ENCODE data around the gene RAB26.
"Not testable (repeated sequence)": the region's sequence is repeated elsewhere in the genome, so short reads cannot be mapped to it uniquely, and the experiment has no call there.

RAB26 gene

GRCh38 chr16:2109872-2110271 lies 38.6 kb upstream of the RAB26 start:
- H3K4me3 ChIP-seq (ENCODE audit: low read depth, low read length); in situ Hi-C loops (cut with HindIII; ENCODE audit: low pct_ligation_motif_present, low sequenced_read_pairs); H3K27me3 ChIP-seq (replicated peaks); DNase-seq; H3K27ac ChIP-seq: not testable (repeated sequence)
- H3K36me3 ChIP-seq (replicated peaks) = peaks cover 53% of the 10 kb centered on the region

DNA sequence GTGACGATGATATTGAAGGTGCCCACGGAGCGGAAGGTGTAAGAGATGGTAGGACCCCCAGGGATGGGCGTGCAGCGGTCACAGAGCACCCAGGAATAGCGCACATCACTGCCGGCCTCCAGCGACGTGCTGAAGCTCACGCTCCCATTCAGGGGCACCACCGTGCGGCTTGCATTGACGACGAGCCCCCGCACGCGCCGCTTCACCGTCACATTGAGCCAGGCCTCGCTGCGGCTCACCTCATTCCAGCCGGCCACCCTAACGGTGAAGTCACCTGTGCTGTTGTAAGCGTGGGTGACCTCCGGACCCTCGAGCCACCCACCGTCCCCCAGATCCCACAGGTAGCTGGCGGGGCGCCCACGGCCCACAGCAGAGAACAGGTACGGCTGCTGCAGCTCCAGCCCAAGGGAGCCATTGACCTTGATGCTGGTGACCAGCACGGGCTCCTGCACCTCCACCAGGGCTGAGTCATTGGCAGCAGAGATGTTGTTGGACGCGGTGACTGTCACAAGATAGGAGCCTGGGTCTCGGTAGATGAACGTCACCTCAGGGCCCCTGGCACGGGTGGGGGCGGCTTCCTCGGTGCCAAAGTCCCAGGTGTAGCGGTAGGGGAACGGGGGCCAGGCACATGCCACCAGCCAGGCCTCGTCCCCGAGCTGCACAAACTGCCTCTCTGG lies 38.0 kb upstream of the RAB26 start:
- in situ Hi-C loops (cut with HindIII; ENCODE audit: low pct_ligation_motif_present, low sequenced_read_pairs); H3K4me3 ChIP-seq (ENCODE audit: low read depth, low read length); DNase-seq; H3K27me3 ChIP-seq (replicated peaks); H3K27ac ChIP-seq: not testable (repeated sequence)
- peaks cover 52% of the 10 kb centered on the region for H3K36me3 ChIP-seq (replicated peaks)

- H3K27me3 ChIP-seq (replicated peaks); H3K4me3 ChIP-seq (ENCODE audit: low read depth, low read length); DNase-seq; H3K27ac ChIP-seq; in situ Hi-C loops (cut with HindIII; ENCODE audit: low pct_ligation_motif_present, low sequenced_read_pairs): not testable (repeated sequence)
- peaks cover 48% of the 10 kb centered on the region for H3K36me3 ChIP-seq (replicated peaks)
Measured at GRCh38 chr16:2111009-2111353, 37.4 kb upstream of the RAB26 start.

DNA sequence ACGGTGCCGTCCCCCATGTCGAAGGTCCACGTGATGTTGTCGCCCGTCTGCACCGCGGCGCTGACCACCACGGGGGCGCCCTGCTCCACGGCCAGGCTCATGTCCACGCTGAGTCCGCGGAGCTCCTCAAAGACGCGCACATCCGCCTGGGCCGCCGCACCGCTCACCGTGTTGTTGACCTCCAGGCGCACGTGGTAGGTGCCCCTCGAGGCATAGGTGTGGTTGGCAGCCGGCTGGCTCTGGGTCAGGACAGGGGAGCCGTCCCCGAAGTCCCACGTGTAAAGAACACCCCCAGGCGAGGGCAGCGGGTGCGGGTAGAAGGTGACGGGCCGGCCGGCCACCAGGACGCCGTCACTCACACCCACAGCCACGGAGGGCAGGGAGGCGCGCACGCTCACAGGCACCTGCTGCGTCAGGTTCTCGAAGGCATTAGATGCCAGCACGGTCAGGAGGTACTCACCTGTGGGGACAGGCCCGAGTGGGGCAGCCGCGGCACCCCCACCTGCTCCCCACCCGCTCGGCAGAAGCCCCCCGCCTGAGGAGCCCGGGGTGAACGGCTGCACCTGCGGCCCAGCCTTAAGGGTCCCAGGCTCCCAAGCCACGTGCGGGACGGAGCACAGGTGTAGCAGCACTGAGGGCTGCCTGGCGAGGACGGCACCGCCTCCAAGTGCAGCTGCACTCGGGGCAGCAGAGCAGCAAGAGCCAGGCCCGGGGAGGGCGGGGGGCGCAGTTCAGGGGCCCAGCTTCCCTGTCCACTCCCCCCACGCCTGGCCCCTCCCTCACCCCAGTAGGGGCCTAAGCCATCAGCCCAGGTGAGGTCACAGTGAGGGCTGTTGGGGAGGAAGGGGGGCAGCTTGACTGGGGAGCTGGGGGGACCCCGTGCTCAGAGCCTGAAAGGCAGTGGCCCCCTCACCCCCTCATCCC lies 36.8 kb upstream of the RAB26 start:
- H3K4me3 ChIP-seq (ENCODE audit: low read depth, low read length); H3K27me3 ChIP-seq (replicated peaks); DNase-seq; in situ Hi-C loops (cut with HindIII; ENCODE audit: low pct_ligation_motif_present, low sequenced_read_pairs); H3K27ac ChIP-seq: not testable (repeated sequence)
- peaks cover 48% of the 10 kb centered on the region for H3K36me3 ChIP-seq (replicated peaks)

GRCh38 chr16:2112539-2113106 lies 35.8 kb upstream of the RAB26 start:
- H3K4me3 ChIP-seq (ENCODE audit: low read depth, low read length); H3K27me3 ChIP-seq (replicated peaks); in situ Hi-C loops (cut with HindIII; ENCODE audit: low pct_ligation_motif_present, low sequenced_read_pairs); H3K27ac ChIP-seq; DNase-seq: not testable (repeated sequence)
- H3K36me3 ChIP-seq (replicated peaks) = peaks cover 46% of the 10 kb centered on the region

- H3K4me3 ChIP-seq (ENCODE audit: low read depth, low read length); H3K27ac ChIP-seq; DNase-seq; H3K27me3 ChIP-seq (replicated peaks); in situ Hi-C loops (cut with HindIII; ENCODE audit: low pct_ligation_motif_present, low sequenced_read_pairs): not testable (repeated sequence)
- peaks cover 32% of the 10 kb centered on the region for H3K36me3 ChIP-seq (replicated peaks)
Measured at GRCh38 chr16:2114225-2114624, 34.2 kb upstream of the RAB26 start.

- DNase-seq; in situ Hi-C loops (cut with HindIII; ENCODE audit: low pct_ligation_motif_present, low sequenced_read_pairs); H3K27me3 ChIP-seq (replicated peaks); H3K27ac ChIP-seq; H3K4me3 ChIP-seq (ENCODE audit: low read depth, low read length): not testable (repeated sequence)
- peaks cover 27% of the 10 kb centered on the region for H3K36me3 ChIP-seq (replicated peaks)
Measured at GRCh38 chr16:2114885-2115590, 33.4 kb upstream of the RAB26 start.

DNA sequence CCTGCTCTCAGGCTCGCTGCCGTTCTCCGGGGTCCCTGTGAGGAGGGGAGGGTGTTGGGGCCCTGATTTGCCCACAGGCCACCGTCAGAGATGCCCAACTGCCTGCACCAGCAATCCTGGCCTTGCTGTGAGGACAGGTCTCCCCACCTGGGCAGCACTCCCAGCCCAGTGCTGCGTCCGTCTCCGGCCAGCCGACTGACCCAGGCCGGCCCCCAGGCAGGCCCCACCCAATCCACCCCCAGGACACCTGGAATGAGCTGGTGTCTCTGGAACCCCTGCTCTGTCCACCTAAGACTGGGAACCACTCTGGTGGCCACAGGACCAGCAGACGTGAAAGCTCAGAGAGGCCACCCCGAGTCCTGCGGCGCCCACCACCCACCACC lies 32.8 kb upstream of the RAB26 start:
- Histone ChIP-seq H3K27ac (no peak overlapping the region), H3K27me3 (replicated peaks) (no peaks in the 10 kb centered on the region), H3K4me3 (ENCODE audit: low read depth, low read length) (no peak overlapping the region), H3K36me3 (replicated peaks) (peaks cover 23% of the 10 kb centered on the region)
- DNase-seq = no peak
- in situ Hi-C loops (cut with HindIII; ENCODE audit: low pct_ligation_motif_present, low sequenced_read_pairs) = no loop called here
- TF ChIP-seq, protein P1, sequence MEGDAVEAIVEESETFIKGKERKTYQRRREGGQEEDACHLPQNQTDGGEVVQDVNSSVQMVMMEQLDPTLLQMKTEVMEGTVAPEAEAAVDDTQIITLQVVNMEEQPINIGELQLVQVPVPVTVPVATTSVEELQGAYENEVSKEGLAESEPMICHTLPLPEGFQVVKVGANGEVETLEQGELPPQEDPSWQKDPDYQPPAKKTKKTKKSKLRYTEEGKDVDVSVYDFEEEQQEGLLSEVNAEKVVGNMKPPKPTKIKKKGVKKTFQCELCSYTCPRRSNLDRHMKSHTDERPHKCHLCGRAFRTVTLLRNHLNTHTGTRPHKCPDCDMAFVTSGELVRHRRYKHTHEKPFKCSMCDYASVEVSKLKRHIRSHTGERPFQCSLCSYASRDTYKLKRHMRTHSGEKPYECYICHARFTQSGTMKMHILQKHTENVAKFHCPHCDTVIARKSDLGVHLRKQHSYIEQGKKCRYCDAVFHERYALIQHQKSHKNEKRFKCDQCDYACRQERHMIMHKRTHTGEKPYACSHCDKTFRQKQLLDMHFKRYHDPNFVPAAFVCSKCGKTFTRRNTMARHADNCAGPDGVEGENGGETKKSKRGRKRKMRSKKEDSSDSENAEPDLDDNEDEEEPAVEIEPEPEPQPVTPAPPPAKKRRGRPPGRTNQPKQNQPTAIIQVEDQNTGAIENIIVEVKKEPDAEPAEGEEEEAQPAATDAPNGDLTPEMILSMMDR (IDR thresholded peaks at IDR 0.05; ENCODE audit: low read depth, low read length, missing control alignments) = no peak

GRCh38 chr16:2116428-2116827 lies 32.0 kb upstream of the RAB26 start:
- H3K36me3 ChIP-seq (replicated peaks) = peaks cover 17% of the 10 kb centered on the region

DNA sequence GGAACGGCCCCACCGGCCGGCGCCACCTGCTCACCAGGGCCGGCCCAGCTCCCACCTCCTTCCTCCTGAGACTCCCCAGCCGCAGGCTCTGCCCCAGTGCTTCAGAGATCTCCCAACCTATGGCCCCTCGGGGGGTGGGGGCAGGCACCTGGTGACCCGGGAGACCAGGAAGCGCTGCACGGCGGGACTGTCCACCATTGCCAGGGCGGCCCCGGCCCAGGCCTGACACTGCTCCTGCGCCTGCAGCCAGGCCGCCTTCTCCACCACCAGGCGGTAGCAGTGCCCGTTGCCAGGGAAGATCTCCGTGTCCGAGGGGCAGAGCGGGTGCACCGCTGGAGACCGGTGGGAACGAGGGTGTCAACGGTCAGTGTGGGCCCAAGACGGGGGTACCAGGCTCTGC lies 31.1 kb upstream of the RAB26 start:
- H3K36me3 ChIP-seq (replicated peaks) = peaks cover 14% of the 10 kb centered on the region
- H3K4me3 ChIP-seq (ENCODE audit: low read depth, low read length); in situ Hi-C loops (cut with HindIII; ENCODE audit: low pct_ligation_motif_present, low sequenced_read_pairs); H3K27me3 ChIP-seq (replicated peaks); DNase-seq; H3K27ac ChIP-seq: not testable (repeated sequence)

More at GRCh38 chr16:2116428-2116827, 32.0 kb upstream of the RAB26 start:
- DNase-seq; H3K27me3 ChIP-seq (replicated peaks); H3K27ac ChIP-seq; H3K4me3 ChIP-seq (ENCODE audit: low read depth, low read length); in situ Hi-C loops (cut with HindIII; ENCODE audit: low pct_ligation_motif_present, low sequenced_read_pairs): not testable (repeated sequence)

DNA sequence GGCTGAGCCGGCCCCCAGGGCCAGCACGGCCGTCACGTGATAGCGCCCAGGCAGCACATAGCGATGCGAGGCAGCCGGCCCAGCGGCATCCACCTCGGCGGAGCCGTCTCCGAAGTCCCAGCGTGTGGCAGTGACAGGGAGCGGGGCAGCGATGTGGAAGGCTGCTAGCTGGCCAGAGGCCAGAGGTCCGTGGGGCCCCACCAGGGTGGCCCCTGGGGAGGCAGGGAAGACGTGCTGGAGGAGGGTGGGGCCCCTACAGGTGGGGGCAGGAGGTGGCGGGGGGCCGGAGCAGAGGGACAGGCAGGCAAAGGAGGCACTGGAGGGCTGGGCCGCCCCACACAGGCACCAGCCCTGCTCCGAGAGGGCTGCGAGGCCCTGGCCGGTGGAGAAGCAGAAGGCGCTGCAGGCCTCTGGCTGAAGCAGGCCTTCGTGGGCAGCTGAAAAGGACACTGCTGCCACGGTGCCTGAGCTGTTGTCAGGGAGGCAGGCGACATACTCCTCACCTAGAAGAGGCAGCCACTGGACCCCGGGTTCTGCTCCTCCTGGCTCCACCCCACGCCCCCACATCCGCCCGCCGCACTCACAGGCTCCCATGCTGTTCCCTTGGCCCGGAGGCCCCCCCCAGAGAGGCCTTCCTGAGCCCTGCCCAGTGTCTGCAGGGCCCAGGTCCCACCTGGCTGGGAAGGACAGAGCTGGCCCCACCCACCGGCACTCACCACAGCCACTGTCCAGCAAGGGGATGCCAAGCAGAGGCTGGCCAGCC lies 30.3 kb upstream of the RAB26 start:
- H3K27ac ChIP-seq; in situ Hi-C loops (cut with HindIII; ENCODE audit: low pct_ligation_motif_present, low sequenced_read_pairs); DNase-seq; H3K27me3 ChIP-seq (replicated peaks); H3K4me3 ChIP-seq (ENCODE audit: low read depth, low read length): not testable (repeated sequence)
- H3K36me3 ChIP-seq (replicated peaks) = peaks cover 11% of the 10 kb centered on the region
